NCI-H2171 (cell line): Measurements from ENCODE around the gene WHAMM.
"Not testable (repeated sequence)": the region's sequence is repeated elsewhere in the genome, so short reads cannot be mapped to it uniquely, and the experiment has no call there.

ENCODE experiments used
- DNase-seq: peaks from one replicate; lab custom pipeline; 2025; lab: John Stamatoyannopoulos, UW

Gene WHAMM

DNA sequence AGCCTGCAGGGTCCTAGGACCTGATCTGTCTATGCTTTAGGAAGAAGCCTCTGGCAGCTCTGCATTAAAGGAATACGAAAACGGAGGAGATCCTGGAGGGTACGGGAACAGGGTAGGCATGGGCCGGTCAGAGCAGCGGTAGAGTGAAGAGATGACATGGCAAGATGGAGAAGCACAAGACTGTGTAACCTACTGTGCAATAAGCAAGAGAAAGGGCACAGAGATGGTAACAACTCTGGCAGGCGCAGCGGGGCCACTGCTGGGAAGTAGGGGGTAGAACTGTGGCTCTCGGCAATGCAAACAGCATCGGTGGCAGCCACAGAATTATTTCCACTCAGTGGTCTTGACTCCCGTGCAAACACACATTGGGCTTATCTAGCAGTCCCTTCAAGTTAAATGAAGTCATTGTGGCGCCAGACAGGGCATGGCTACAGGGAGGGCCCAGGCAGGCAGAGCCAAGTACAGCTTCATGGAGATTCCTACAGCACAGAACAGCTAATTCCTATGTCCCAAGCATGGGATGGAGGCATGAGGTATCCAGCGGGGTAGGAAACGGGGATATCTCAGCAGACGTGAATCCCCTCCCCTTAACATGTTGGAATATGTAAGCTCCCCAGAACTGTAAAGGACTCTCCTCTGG, 28.8 kb downstream of the WHAMM start:
- DNase-seq: no peak

DNA sequence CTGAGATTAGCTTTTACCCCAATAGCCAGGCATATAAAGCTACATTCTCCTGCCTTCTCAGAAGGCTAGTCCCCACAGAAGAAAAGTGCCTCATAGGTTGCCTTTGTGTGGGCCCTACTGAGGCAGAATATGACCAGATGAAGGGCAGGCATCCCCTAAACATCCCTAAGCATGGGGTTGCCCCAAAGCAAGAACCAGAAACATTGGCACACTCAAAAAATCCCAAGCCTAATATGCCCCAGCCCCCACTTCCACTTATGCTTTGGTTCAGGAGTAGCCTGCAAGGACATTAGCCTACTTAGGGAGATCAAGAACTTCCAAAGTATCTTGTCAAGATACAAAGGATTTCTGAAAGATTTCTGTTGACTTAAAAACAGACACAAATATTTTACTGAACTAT, 29.7 kb downstream of the WHAMM start:
- no peak for DNase-seq

DNA sequence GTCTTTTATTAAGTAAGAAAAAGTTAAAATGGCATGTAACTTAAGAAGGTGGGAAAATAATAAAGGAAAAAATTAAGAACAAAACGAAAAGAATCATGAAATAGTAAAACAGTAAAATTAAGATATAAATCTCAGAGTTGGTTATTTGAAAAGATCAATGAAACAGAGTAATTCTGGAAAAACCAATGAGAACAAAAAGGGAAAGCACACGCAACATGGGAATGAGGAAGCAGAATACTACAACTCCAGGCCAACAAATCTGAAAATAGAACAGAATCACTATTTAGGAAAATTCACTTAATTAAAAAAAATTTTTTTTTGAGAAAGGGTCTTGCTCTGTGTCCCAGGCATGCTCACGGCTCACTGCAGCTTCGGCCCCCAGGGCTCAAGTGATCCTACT, 30.7 kb downstream of the WHAMM start:
- no peak for DNase-seq

DNA sequence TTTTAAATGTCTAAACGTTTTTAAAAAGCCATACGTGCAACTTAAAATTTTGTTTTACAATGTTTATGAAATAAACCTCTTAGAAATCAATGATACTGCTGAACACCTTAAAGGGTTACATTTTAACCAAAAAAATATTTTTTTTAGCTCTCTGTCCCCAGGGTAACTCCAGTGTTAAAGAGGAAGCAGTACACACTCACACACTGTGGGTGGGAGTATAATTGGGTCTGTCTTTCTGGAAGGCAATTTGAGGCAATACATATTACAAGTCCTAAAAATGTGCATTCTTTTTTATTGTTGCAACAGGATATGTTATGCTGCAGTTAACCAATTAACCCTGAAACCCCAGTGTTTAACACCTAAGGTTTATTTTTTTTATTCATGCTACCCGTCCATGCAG, 34.1 kb downstream of the WHAMM start:
- no peak for DNase-seq

DNA sequence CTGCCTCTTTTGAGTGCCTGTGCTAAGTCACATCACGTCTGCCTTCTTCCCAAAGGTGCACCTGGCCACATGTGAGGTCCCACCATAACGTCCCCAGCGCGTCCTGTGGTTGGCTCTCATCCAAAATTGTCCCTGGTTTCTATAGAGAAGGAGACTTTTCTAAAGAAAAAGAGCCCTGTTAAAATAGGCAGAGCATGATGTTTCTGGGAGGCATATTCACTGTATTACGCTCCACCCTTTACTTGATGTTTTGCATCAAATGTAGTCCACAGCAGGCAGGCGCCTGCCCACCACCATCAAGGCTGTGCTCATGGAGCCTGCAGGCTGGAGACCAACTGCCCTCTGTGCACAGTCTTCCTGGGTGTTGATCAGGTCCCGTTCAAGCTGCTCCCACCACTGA, 36.3 kb downstream of the WHAMM start:
- DNase-seq: no peak

DNA sequence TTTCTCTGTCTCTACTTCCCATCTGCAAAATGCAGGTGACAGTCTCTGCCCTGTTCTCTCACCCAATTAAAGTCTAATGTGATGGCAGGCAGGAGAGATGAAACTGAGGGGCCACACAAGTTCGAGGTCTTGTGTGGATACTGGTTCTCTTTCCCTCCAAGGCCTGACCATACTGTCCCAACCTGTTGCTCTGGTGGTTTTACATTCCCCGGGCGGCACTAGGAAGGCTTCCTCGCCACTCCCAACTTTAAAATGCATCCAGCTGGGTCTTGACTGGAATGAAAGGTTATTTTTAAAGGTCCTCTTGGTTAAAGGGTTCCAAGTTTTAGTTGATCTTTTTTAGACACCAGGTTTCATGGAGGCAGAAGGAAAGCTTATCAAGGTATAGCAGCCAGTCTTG, 37.2 kb downstream of the WHAMM start:
- no peak for DNase-seq

DNA sequence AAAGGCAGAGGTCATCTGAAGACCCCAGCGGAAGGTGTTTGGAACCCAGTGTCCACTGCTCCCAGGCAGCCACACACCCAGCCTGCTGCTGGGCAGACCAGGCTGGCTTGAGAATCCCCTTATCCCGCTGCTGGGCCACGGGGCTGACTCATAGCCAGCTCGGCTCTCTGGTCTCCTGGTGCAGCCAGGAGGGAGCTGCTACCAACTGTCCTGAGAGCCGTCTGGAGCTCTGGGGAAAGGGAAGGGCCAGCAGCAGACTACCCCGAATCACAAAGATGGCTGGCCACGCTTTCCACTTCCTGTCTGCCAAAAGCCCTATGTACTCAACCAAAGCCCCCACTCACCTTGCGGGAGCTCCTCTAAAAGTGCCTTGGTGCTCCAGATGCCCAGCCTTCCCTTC, 38.3 kb downstream of the WHAMM start:
- no peak for DNase-seq

DNA sequence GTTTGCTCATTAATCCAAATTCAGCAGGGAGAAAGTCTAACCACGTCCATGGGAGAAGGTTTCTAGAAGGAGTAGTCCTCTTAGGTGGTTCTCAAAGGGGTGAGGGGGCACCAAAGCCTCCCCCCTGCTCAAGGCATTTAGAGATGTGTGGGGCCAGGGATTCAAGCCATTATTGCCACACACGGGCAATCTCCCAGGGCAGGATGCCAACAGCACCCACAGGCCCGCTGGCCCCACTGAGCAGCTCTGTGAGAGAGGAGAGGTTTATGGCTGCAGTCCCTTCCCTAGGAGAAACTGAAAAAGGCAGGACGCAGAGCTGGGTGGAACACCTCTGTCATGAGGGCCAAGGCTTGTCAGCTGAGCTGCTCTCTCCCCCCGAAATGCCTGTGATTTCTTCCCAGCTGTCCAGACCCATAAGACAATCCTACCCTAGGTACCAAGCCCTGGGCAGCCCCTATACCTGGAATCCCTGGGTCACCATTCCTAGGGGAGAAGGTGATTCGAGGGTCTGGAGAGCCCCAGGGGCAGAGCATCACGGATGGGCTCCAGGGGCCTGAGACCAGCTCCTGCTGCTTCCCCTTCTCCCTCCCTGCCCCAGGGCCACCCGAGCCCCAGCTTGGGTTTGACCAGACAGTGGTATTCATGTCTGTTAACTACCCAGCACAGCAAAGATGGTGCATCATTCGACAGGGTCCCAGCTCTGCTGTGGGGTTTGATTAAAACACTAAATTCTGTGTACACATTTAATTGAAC, 39.0 kb downstream of the WHAMM start:
- no peak for DNase-seq

DNA sequence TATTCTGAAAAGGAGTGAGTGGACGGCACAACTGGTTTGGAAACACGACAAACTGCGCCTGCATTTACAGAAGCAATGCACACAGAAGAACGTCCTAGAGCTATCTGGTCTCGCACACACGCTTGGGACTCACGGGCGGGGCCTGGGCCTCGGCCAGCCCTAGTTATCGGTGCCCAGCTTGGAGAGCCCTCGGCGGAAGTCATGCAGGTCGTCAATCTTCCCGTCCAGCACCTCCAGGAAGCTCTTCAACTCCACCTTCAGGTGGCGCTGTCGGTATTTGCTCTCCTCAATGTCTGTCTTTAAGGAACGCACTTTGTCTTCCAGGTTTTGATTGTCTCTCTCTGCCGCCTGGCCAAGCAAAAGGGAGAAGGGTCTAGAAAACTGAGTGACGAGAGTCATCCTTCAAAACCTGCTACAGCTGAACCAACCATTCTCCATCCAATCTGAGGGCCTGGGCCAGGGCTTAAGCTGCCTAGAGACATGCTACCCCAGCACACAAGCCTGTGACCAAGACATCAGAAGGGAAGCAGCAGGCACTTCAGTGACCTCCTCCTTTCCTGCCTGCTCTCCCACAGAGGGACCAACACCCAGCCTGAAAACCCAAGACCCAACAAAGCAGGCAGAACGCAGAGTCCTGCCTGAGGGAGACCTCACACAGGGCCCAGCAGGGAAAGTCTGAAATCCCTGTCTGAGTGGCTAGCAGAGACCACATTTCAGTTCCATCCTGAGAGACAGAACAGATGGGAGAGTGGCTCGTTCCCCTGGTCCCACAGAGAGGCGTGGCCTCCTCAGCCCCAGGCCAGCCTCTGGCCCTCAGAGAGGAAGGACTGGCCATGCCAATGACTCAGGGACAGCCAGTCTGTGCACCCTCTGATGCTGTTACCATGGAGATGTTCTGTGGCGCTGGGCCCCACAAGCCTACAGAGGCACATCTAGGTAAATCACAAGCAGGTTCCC, 40.4 kb downstream of the WHAMM start:
- no peak for DNase-seq

DNA sequence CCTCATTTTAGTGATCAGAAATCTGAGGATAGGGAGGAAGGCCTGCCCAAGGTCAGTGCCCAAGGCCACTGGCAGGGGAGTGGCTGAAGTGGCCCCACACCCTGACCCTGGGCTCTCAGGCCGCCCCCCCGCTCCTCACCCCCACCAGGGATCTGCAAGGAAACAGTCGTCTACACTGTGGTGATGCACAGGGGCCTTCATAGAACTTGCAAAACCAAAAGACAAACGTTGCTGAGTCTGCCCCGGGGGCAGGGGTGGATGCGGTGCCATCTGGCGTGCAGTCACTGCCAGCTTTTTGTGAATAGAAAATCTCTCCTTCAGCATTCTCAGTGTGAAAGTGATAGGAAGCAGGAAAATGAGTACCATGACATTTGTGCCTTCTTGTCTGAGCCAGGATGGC, 41.3 kb downstream of the WHAMM start:
- DNase-seq: peak; percentile 56

DNA sequence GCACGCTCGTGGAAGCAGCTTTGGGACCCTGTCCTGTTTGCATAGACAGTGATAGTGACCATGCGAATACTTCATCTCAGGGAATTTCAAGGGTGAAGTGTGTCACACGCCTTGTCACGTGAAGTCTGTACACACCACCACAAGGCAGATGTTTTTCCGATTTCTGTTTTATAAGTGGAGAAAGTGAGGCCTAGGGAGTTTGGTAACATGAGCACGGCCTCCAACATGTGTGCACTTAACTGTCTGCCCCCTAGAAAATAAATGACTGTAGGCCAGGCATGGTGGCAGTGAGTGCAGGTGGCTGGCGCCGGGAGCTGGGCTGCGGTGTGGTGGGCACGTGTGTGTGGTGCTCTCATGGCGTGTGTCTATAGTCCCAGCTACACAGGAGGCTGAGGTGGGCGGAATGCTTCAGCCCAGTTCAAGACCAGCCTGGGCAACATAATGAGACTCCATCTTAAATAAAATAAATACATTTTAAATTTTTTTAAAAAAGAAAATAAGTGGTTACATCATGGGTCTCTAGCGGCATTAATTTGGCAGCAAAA, 42.0 kb downstream of the WHAMM start:
- DNase-seq: no peak

DNA sequence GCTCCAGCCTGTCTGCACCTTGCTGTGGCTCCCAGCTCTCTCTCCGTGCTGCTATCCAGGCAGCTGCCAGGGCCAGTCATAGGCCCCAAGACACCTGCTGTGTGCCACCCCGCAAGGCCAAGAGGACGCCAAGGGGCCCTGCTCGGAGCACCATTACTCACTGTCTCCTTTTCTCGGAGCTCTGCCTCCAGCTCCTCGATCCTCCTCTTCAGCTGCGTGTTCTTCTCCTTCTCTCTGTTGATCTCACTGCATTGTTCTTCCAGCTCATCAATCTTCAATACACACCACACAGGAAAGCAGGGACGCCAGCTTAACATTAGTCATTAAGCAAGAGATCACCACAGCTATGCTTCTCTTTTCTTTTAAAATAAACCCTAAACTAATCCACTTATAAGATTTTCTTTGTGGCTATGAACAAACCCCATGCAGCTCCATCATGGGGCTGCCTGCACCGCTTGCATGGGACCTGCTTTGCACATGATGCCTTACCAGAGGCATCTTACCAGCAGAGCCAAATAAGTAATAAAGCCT, 42.6 kb downstream of the WHAMM start:
- DNase-seq: no peak

DNA sequence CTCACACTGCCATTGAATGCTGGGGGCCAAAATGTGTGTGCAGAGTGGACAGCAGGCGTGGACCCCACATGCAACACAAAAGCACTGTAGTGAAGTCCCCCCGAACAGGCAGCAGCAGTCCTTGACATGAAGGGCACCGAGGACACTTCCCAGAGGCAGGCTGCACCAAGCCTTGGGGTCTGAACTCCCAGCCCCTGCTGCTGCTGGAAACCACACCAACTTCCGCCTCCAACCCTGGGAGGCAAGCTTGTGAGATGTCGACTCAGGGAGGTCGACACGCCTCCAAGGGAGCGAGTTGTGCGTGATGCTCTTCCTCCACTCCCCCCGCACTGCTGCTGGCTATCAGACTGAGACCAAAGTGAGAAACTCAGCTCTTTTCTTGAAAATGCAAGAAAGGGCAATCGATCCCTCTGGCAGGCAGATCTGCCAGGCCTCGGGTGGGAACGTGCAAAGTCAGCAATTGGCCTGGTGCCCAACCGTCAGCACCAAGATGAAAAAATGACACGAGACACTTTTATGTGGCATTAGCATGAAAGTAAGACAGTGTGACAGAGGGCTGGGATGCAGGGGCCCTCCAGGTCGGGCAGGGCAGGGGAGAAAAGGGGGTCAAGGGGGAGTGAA, 43.6 kb downstream of the WHAMM start:
- DNase-seq: peak; percentile 2

DNA sequence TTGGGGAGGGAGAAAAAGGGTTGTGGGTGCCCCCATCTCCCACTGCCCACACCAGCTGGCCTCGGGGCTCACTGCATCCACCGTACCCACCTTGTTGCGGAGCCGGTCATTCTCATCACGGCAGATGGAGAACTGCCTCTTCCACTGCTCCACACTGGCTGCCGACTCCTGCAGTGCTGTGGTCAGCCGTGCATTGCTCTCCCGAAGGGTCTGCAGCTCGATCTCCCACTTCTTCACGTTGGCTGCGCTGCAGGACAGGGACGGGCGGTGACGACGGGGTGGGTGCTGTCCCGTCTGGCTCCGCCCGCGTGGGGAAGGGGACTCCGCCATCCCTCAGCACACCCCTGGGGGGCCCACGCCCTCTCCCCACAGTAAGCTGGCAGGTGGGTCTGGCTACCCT, 45.1 kb downstream of the WHAMM start:
- DNase-seq: no peak

DNA sequence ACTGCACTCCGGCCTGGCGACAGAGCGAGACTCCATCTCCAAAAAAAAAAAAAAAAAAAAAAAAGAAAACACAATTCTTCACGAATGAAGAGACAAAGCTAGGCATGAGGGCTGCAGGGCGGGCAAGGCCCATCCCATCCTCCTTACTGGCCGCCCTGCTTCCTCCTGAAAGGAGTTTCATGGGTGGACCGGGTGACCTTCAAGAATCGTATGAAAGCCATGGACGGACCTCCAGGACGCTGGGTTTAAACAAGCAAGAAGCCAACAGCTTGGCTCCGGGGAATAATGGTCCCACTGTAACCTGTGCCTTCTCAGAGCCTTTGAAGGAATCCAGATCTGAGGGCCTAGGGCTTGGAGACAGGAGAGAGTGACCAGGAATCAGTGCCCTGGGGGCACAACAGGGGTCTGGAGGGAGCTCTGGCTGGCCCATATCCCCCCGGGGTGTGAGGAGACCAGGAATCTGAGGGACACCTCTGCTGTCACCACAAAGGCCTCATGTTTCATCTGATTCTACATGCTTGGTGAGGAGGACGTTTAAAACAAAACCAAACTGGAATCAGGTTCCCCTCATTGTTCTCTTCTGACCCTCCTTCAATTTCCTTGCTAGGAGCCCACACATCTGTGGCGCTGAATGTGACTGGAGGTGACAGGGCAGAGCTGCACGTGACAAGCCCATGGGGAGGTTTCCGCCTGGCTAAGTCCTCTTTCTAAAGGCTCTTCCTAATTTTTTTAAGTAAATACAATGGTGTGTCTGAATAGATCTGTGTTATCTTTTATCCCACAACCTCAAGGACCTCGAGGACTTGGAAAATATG, 46.1 kb downstream of the WHAMM start:
- no peak for DNase-seq

DNA sequence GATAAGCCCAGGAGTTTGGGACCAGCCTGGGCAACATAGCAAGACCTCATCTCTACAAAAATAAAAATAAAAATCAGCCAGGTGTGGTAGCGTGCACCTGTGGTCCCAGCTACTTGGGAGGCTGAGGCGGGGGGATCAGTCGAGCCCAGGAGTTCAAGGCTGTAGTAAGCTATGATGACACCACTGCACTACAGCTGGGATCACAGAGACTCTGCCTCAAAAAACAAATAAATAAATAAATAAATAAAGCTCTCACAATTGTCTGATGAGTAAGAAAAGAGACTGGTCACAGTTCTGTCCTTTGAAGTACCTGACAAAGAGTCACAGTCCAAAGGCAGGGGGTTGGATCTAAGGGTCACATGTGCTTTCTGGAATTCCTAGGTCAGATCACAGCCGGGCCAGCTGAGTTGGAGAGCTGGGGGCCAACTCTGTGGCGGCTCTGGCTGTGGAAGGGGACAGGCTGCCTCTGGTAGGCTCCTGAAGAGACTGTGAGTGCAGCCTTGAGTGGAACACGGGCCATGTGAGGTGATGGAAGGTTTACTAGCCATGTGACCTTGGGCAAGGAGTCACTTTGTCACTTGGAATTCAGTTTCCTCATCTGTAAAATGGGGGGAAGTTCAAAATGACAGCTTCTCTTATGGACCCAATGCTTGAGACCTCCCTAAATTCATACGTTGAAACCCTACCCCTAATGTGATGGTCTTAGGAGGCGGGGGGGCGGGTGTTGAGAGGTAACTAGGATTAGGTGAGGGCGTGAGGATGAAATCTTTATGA, 47.2 kb downstream of the WHAMM start:
- DNase-seq: no peak

DNA sequence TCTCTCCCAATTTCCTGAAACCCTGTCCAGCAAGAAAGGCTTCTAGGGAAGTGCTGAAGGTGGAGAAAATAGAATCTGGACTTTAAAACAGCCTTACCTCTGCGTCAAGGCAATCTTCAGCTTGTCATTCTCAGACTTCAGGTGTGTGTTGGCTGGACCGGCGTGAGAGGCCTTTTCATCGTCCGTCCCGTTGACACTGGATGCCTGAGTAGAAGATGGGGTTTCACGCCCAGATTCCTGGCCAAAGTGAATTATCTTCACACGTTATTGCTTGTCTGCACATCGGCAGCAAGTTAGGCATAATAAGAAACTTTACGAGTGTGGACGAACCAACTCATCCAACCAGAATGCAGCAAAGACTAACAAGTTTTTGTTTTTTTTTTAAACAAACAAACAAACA, 49.5 kb downstream of the WHAMM start:
- no peak for DNase-seq

DNA sequence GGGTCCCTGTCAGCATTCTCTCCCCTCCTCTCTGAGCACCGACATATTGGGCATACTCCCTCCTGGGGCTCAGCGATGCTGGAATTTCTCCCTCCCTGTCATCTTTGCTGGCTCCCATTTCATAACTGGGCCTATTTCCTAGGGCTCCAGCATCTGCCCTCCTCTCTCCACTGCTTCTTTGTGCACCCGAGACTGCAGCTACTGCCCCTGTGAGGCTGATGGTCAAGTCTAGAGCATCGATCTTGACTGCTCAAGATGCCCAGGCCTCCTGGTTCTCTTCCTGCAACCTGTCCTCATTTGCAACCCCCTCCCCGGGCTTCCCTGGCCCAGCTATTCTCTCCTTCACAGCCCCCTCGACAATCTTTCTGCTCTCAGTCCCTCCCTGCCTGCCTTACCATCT, 53.5 kb downstream of the WHAMM start:
- no peak for DNase-seq

DNA sequence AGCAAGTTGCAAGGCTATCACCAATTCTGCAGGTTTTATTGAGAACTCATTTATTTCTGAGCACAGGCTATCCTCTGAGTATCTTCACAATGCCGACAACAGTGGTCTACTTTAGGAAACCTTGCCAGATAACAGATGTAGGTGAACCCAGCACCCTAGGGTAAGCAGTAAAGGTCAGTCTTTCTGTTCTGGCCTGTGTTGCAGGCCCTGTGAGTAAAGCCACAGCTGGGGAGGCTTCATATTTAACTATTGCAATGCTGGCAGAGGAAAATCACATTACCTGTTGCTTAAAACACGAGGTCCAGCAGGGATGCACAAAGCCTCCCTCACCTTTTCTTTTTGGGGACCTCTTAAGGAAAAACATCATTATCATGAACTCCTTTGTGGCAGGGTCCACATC, 55.5 kb downstream of the WHAMM start:
- DNase-seq: no peak

DNA sequence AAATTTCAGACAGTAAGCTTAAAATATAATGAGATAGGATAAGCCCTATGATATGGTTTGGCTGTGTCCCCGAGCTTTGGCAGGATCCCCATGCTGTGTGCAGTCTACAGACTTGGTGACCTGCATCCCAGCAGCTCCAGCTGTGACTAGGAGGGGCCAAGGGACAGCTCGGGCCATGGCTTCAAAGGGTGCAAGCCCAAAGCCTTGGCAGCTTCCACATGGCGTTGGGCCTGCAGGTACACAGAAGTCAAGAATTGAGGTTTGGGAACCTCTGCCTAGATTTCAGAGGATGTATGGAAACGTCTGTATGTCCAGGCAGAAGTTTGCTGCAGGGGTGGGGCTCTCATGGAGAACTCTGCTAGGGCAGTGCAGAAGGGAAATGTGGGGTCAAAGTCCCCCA, 56.2 kb downstream of the WHAMM start:
- not testable (repeated sequence) for DNase-seq
